ENCODE measurements around the gene TMEM255B.

DNA sequence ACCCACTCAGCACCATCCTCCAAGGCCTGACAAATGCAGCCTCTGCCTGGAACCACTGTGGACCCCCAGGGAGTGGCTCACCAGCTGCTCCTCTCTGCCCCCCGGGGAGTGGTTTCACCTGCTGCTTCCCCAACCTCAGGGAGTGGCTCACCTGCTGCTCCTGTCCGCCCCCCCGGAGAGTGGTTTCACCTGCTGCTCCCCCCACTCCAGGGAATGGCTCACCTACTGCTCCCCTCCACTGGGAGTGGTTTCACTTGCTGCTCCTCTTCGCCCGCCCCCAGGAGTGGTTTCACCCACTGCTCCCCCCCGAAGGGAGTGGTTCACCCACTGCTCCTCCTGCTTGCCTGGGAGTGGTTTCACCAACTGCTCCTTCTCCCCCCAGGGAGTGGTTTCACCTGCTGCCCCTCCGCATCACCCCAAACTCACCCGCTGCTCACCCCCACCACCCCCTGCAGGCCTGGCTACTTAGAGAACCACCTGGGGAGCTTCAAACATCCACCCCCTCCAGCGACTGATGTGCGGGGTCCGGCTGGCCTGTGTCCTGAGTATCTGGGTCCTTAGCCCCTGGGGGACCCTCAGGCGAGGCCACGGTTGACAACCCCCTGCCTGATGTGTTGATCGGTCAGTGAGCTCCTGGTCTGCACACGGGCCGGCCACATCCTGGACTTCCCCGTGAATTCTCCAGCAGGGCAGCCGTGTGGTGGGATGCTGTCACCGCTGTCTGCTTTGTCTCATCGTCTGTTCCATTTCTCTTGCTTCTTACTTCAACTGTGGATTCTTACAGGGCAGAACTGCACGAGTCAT lies 14.6 kb upstream of the TMEM255B start:
- TF ChIP-seq CTCF (IDR thresholded peaks at IDR 0.05; ENCODE audit: low read depth, low read length) (no peak), POLR2A (IDR thresholded peaks at IDR 0.05; ENCODE audit: extremely low read depth, insufficient read length) (no peak)
- TF ChIP-seq, protein P1, sequence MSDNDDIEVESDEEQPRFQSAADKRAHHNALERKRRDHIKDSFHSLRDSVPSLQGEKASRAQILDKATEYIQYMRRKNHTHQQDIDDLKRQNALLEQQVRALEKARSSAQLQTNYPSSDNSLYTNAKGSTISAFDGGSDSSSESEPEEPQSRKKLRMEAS (IDR thresholded peaks at IDR 0.05; ENCODE audit: low read depth, low read length) = no peak

All from NB4 (cell line).